Measurements from ENCODE around the gene MAGI3. TPM values are rescaled to one million over a fixed set of nuclear protein-coding genes. Genes with fewer than 3 reads are reported as not detected.

MAGI3 gene
- total and polyA plus RNA-seq, 2 of the 13 experiments (the other 11 are each of a cell fraction or from before 2014, with no cell fraction given): 4.0 to 11.8 TPM

DNA sequence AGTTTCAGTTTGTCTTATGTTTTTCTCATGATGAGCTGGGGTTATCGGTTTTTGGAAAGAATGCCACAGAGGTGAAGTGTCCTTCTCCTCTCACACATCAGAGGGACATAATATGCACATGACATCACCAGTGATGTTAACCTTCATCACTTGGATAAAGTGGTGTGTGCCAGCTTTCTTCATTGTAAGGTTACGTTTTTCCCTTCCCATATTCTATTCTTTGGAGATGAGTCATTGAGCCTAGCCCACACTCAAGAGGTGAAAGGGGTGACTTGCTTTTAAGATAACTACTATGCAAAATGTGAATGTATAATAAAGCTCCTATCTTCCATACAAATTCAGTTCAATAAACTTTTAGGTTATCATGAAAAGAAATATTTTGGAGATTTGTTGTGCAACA, 36.7 kb upstream of the MAGI3 start (continued):
- no peak for TF ChIP-seq ZNF788 (CRISPR knock-in tag; IDR thresholded peaks at IDR 0.05; ENCODE audit: borderline replicate concordance)
- TF ChIP-seq, protein P1, sequence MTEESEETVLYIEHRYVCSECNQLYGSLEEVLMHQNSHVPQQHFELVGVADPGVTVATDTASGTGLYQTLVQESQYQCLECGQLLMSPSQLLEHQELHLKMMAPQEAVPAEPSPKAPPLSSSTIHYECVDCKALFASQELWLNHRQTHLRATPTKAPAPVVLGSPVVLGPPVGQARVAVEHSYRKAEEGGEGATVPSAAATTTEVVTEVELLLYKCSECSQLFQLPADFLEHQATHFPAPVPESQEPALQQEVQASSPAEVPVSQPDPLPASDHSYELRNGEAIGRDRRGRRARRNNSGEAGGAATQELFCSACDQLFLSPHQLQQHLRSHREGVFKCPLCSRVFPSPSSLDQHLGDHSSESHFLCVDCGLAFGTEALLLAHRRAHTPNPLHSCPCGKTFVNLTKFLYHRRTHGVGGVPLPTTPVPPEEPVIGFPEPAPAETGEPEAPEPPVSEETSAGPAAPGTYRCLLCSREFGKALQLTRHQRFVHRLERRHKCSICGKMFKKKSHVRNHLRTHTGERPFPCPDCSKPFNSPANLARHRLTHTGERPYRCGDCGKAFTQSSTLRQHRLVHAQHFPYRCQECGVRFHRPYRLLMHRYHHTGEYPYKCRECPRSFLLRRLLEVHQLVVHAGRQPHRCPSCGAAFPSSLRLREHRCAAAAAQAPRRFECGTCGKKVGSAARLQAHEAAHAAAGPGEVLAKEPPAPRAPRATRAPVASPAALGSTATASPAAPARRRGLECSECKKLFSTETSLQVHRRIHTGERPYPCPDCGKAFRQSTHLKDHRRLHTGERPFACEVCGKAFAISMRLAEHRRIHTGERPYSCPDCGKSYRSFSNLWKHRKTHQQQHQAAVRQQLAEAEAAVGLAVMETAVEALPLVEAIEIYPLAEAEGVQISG (CRISPR knock-in tag; IDR thresholded peaks at IDR 0.05): no peak
- no peak for TF ChIP-seq KDM5A (IDR thresholded peaks at IDR 0.05; ENCODE audit: borderline replicate concordance, low read length)
- no peak for TF ChIP-seq ZNF563 (CRISPR knock-in tag; IDR thresholded peaks at IDR 0.05)
- TF ChIP-seq, protein P2, sequence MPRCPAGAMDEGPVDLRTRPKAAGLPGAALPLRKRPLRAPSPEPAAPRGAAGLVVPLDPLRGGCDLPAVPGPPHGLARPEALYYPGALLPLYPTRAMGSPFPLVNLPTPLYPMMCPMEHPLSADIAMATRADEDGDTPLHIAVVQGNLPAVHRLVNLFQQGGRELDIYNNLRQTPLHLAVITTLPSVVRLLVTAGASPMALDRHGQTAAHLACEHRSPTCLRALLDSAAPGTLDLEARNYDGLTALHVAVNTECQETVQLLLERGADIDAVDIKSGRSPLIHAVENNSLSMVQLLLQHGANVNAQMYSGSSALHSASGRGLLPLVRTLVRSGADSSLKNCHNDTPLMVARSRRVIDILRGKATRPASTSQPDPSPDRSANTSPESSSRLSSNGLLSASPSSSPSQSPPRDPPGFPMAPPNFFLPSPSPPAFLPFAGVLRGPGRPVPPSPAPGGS (CRISPR knock-in tag; IDR thresholded peaks at IDR 0.05): no peak
- no peak for TF ChIP-seq MTA3 (CRISPR knock-in tag; IDR thresholded peaks at IDR 0.05)
- TF ChIP-seq ADNP (CRISPR knock-in tag; IDR thresholded peaks at IDR 0.05): no peak
- TF ChIP-seq HNRNPL (IDR thresholded peaks at IDR 0.05; ENCODE audit: low read depth, low read length): no peak
- TF ChIP-seq SIN3A (IDR thresholded peaks at IDR 0.05; ENCODE audit: borderline replicate concordance, low read depth, low read length): no peak
- TF ChIP-seq REL (CRISPR knock-in tag; conservative IDR thresholded peaks at IDR 0.05): no peak
- TF ChIP-seq, protein P3, sequence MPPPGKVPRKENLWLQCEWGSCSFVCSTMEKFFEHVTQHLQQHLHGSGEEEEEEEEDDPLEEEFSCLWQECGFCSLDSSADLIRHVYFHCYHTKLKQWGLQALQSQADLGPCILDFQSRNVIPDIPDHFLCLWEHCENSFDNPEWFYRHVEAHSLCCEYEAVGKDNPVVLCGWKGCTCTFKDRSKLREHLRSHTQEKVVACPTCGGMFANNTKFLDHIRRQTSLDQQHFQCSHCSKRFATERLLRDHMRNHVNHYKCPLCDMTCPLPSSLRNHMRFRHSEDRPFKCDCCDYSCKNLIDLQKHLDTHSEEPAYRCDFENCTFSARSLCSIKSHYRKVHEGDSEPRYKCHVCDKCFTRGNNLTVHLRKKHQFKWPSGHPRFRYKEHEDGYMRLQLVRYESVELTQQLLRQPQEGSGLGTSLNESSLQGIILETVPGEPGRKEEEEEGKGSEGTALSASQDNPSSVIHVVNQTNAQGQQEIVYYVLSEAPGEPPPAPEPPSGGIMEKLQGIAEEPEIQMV (CRISPR knock-in tag; IDR thresholded peaks at IDR 0.05; ENCODE audit: low read depth): no peak
- TF ChIP-seq, protein P4, sequence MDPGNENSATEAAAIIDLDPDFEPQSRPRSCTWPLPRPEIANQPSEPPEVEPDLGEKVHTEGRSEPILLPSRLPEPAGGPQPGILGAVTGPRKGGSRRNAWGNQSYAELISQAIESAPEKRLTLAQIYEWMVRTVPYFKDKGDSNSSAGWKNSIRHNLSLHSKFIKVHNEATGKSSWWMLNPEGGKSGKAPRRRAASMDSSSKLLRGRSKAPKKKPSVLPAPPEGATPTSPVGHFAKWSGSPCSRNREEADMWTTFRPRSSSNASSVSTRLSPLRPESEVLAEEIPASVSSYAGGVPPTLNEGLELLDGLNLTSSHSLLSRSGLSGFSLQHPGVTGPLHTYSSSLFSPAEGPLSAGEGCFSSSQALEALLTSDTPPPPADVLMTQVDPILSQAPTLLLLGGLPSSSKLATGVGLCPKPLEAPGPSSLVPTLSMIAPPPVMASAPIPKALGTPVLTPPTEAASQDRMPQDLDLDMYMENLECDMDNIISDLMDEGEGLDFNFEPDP (CRISPR knock-in tag; conservative IDR thresholded peaks at IDR 0.05): no peak
- TF ChIP-seq SAFB2 (CRISPR knock-in tag; IDR thresholded peaks at IDR 0.05; ENCODE audit: borderline replicate concordance, low read depth): no peak
